Left lung (tissue), 10 donors: ENCODE data around the gene SRRD. TPM values are rescaled to one million over a fixed set of nuclear protein-coding genes. Genes with fewer than 3 reads are reported as not detected.

Experiments used
- ATAC-seq: fragments of 200-7000 bp; cut with Tn5 transposase; one replicate; pipeline ENCODE4 v1.9.1; 2020; ENCODE audit warnings: moderate library complexity
- DNase-seq, 4 donors: peaks; one replicate each; pipeline ENCODE4 v3.0.0-alpha.2; 2013 to 2020
- H3K27ac ChIP-seq, 2 donors: fragments of 200-600 bp; sonication (generic) in 1 of 2; one replicate each; pipeline versions ENCODE4 v1.5.0 to v1.8.0; 2020 to 2021
- H3K27me3 ChIP-seq, 2 donors: fragments of 200-600 bp; sonication (generic) in 1 of 2; one replicate each; pipeline versions ENCODE4 v1.5.0 to v1.8.0; 2020 to 2021
- H3K36me3 ChIP-seq, 2 donors: fragments of 200-600 bp; sonication (generic) in 1 of 2; one replicate each; pipeline versions ENCODE4 v1.5.0 to v1.8.0; 2020 to 2021
- H3K4me1 ChIP-seq, 2 donors: fragments of 200-600 bp; one replicate each; pipeline ENCODE4 v1.8.0; 2021
- H3K4me3 ChIP-seq, 2 donors: fragments of 200-600 bp; sonication (generic) in 1 of 2; one replicate each; pipeline versions ENCODE4 v1.5.0 to v1.8.0; 2020 to 2021; ENCODE audit warnings: mild to moderate bottlenecking in 1 of 2
- H3K9me3 ChIP-seq, 2 donors: fragments of 200-600 bp; sonication (generic) in 1 of 2; one replicate each; pipeline versions ENCODE4 v1.5.0 to v1.8.0; 2020 to 2021
- intact Hi-C, 2 donors: fragments of 100-400 bp; cut with DNase I; formaldehyde crosslinking; loops; one replicate each; pipeline versions ENCODE4 v1.11.2 to v1.14.2; 2022
- polyA plus RNA-seq, 6 donors: library from polyadenylated mRNA; unstranded; fragments of 120-200 nt; gene quantifications; one replicate each; pipeline ENCODE4 v1.2.1, GENCODE V29; 2013; ENCODE audit not compliant: insufficient read length in 6 of 6
- total RNA-seq, 2 donors: library from RNA; stranded (reverse); fragmentation: NEBNext Ultra II Directional; extraction: Animal tissue kit (Norgen Biotek cat#: 25700); gene quantifications; one replicate each; pipeline ENCODE4 v1.2.1, GENCODE V29; 2021
- TF ChIP-seq, protein P1 (sequence below), 2 donors: fragments of 200-600 bp; sonication (generic) in 1 of 2; IDR thresholded peaks; one replicate each; pipeline versions ENCODE4 v1.5.0 to v1.8.0; 2021; ENCODE audit warnings: antibody characterized with exemption in 2 of 2
- donor health status: DM: no; HTN: yes; CAD: no.
- donor health status: DM: no; HTN: no; CAD: no.

Gene SRRD
- total and polyA plus RNA-seq, 8 donors, result 18.5 to 33.1 (median 29.4) TPM

DNA sequence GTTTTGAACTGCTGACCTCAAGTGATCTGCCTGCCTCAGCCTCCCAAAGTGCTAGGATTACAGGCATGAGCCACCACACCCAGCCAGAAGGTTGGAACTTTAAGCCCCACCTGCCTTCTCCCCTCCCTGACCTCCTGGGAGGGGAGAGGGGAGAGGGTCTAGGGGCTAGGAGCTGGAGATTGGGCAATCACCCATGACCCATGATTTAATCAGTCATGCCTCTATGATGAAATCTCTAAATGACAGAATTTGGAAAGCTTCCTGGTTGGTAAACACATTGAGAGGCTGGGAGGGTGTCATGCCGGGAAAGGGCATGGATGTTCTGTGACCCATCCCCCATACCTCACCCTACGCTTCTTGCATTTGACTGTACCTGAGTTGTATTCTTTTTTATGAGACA is 45.7 kb downstream of the SRRD start:
- intact Hi-C loops, result no loop called here
- Histone ChIP-seq H3K27me3 (no peaks in the 10 kb centered on the region), H3K9me3 (no peaks in the 10 kb centered on the region), H3K27ac (peak overlapping the region in 1 of 2 donors; percentile 85), H3K4me1 (peaks cover 3 to 29% of the 10 kb centered on the region in 2 donors), H3K4me3 (no peak overlapping the region), H3K36me3 (peaks cover 0 to 93% of the 10 kb centered on the region in 2 donors)
- peak in 1 of 4 donors; percentile 58 for DNase-seq
- ATAC-seq, result peak; percentile 91
- TF ChIP-seq, protein P1, sequence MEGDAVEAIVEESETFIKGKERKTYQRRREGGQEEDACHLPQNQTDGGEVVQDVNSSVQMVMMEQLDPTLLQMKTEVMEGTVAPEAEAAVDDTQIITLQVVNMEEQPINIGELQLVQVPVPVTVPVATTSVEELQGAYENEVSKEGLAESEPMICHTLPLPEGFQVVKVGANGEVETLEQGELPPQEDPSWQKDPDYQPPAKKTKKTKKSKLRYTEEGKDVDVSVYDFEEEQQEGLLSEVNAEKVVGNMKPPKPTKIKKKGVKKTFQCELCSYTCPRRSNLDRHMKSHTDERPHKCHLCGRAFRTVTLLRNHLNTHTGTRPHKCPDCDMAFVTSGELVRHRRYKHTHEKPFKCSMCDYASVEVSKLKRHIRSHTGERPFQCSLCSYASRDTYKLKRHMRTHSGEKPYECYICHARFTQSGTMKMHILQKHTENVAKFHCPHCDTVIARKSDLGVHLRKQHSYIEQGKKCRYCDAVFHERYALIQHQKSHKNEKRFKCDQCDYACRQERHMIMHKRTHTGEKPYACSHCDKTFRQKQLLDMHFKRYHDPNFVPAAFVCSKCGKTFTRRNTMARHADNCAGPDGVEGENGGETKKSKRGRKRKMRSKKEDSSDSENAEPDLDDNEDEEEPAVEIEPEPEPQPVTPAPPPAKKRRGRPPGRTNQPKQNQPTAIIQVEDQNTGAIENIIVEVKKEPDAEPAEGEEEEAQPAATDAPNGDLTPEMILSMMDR (IDR thresholded peaks at IDR 0.05), result no peak

DNA sequence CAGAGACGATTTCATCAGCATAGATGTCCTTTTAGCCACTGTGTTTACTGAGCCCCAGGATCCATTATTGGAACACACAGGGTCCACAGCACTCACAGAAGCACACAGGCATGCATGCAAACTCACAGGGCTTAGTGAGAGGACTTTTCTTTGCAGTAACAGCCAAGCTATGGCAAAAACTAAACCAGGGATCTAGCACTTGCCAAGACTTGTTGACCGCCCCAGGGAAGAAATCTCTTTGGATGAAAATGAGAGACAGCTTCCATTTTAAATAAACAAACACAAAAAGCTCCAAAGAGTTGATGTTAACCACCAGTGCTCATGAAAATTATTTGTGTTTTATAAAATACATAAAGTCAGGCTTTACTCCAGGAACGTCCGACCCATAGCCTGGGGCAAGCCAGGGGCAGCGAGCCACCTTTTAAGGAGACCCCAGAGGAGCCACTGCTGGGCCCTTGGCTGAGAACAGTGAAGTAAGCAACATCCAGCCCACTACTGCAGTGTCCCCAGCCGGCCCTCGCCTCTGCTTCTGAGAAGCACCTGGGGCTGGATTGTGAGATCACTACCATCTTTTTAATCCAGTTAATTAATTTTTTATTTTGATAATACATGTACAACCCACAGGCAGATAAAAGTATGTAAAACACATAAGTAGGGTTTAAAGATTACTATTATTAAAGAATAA is 50.6 kb downstream of the SRRD start:
- TF ChIP-seq, protein P1 (IDR thresholded peaks at IDR 0.05), result no peak
- peaks cover 3 to 39% of the 10 kb centered on the region in 2 donors for H3K4me1 ChIP-seq
- peaks cover 0 to 94% of the 10 kb centered on the region in 2 donors for H3K36me3 ChIP-seq
- no peak for ATAC-seq
- no peak for DNase-seq
- no peak overlapping the region for H3K4me3 ChIP-seq
- intact Hi-C loops, result no loop called here
- H3K27ac ChIP-seq, result peak overlapping the region in 1 of 2 donors; percentile 83
- H3K27me3 ChIP-seq, result no peaks in the 10 kb centered on the region
- no peaks in the 10 kb centered on the region for H3K9me3 ChIP-seq

DNA sequence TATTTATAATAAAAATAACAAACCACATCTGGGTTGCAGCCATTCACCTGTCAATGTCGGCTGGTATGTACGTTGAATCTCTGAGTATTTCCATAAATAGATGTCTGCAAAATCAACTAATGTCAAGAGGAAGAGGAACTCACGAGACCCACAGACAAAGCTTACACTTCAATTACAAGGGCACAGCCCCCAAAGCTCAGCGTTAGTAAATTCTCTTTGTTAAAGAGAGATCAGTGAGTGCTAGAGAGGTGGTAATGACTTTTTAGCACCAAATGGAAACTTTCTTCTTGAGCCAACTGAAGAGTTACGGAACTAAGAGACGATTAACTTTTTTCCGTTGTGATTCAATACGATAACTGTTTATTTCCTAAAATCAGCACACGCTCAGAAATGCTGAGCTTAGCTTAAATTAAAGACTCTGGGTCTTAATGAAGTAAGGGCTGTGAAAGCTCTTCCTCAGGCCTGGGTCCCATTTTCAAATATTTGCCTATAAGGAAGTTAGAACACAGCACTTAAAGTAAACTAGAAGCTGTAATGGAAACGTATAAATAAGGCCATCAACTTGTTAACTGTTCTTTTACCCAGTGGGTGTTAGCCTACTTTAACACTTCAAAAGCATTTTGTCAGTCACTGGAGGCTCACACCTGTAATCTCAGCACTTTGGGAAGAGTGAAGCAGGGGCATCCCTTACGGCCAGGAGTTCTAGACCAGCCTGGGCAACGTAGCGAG is 51.4 kb downstream of the SRRD start:
- intact Hi-C loops, result no loop called here
- DNase-seq (no peak), ATAC-seq (no peak)
- TF ChIP-seq, protein P1 (IDR thresholded peaks at IDR 0.05), result no peak
- H3K9me3 ChIP-seq, result no peaks in the 10 kb centered on the region
- H3K4me3 ChIP-seq, result no peak overlapping the region
- peaks cover 0 to 32% of the 10 kb centered on the region in 2 donors for H3K4me1 ChIP-seq
- H3K36me3 ChIP-seq, result peaks cover 0 to 96% of the 10 kb centered on the region in 2 donors
- peak overlapping the region in 1 of 2 donors; percentile 83 for H3K27ac ChIP-seq
- no peaks in the 10 kb centered on the region for H3K27me3 ChIP-seq

DNA sequence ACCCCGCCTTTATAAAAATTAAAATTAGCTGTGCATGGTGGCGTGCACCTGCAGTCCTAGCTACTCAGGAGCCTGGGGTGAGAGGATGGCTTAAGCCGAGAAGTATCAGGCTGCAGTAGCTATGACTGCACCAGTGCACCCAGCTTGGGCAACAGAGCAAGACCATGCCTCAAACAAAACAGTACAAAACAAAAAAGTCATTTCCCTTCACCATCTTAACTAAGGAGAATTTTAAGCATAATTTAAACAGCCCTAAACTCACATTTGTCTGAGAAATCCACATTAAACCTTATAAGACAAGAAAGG is 51.9 kb downstream of the SRRD start:
- no peaks in the 10 kb centered on the region for H3K27me3 ChIP-seq
- H3K4me3 ChIP-seq, result no peak overlapping the region
- TF ChIP-seq, protein P1 (IDR thresholded peaks at IDR 0.05), result no peak
- H3K27ac ChIP-seq, result peak overlapping the region in 1 of 2 donors; percentile 83
- intact Hi-C loops, result no loop called here
- peaks cover 0 to 28% of the 10 kb centered on the region in 2 donors for H3K4me1 ChIP-seq
- DNase-seq (no peak), ATAC-seq (no peak)
- no peaks in the 10 kb centered on the region for H3K9me3 ChIP-seq
- peaks cover 0 to 96% of the 10 kb centered on the region in 2 donors for H3K36me3 ChIP-seq

DNA sequence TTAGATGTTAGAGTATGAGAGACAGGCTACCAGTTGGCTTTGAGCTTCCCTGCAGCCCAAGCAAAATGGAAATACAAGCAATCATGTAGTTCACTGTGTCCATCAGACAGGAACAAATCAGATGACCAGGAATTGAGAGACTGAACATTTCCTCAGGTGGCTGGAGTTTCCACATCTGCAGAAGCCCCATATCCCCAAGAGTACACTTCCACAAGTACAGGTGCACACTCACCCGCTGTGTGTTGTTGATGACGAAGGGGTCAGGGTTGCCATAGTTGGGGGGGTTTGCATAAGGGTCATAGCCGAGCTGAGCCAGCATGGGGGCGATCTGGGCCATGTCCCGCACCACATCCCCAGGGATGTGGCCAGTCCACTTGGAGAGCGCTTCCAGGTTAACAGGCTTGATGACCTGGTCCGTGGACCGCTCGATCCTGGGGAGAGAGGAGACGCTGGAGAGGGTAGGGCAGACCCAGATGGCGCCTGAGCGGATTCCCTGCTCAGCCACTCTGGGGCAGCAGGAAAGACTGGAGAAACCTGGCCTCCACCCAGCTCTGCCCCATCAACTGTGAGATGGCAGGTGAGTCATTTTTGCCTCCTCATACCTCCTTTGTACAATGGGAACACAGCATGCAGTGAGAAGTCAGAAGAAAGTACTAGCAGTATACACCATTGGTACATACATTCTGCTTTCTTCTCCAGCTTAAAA is 52.5 kb downstream of the SRRD start:
- H3K4me1 ChIP-seq, result peaks cover 0 to 25% of the 10 kb centered on the region in 2 donors
- peak overlapping the region in 1 of 2 donors; percentile 83 for H3K27ac ChIP-seq
- H3K4me3 ChIP-seq, result no peak overlapping the region
- TF ChIP-seq, protein P1 (IDR thresholded peaks at IDR 0.05), result no peak
- H3K36me3 ChIP-seq, result peaks cover 0 to 97% of the 10 kb centered on the region in 2 donors
- intact Hi-C loops, result no loop called here
- DNase-seq (no peak), ATAC-seq (no peak)
- H3K27me3 ChIP-seq, result no peaks in the 10 kb centered on the region
- no peaks in the 10 kb centered on the region for H3K9me3 ChIP-seq
